Panc1 (cell line): Measurements from ENCODE around the gene FGF11.

ENCODE experiments used
- CTCF ChIP-seq: fragments of 450-650 bp; IDR thresholded peaks from 2 replicates; pipeline ENCODE4 v1.5.1; 2017; ENCODE audit warnings: mild to moderate bottlenecking
- POLR2AphosphoS5 ChIP-seq: IDR thresholded peaks from 2 replicates; pipeline ENCODE4 v1.6.1; 2012; ENCODE audit warnings: mild to moderate bottlenecking, low read depth, low read length, moderate library complexity
- TF ChIP-seq, protein P1 (sequence below), 2 experiments: IDR thresholded peaks; 2 replicates each; pipeline ENCODE4 v1.6.1; 2011 to 2012; ENCODE audit warnings: low read depth in 2 of 2, control low read depth in 1 of 2, low read length in 1 of 2, mild to moderate bottlenecking in 1 of 2, moderate library complexity in 1 of 2; ENCODE audit not compliant: insufficient read depth in 1 of 2

GRCh38 chr17:7463372-7463846 lies 24.1 kb downstream of the FGF11 start:
- TF ChIP-seq CTCF (no peak), POLR2AphosphoS5 (no peak)
- TF ChIP-seq, protein P1, sequence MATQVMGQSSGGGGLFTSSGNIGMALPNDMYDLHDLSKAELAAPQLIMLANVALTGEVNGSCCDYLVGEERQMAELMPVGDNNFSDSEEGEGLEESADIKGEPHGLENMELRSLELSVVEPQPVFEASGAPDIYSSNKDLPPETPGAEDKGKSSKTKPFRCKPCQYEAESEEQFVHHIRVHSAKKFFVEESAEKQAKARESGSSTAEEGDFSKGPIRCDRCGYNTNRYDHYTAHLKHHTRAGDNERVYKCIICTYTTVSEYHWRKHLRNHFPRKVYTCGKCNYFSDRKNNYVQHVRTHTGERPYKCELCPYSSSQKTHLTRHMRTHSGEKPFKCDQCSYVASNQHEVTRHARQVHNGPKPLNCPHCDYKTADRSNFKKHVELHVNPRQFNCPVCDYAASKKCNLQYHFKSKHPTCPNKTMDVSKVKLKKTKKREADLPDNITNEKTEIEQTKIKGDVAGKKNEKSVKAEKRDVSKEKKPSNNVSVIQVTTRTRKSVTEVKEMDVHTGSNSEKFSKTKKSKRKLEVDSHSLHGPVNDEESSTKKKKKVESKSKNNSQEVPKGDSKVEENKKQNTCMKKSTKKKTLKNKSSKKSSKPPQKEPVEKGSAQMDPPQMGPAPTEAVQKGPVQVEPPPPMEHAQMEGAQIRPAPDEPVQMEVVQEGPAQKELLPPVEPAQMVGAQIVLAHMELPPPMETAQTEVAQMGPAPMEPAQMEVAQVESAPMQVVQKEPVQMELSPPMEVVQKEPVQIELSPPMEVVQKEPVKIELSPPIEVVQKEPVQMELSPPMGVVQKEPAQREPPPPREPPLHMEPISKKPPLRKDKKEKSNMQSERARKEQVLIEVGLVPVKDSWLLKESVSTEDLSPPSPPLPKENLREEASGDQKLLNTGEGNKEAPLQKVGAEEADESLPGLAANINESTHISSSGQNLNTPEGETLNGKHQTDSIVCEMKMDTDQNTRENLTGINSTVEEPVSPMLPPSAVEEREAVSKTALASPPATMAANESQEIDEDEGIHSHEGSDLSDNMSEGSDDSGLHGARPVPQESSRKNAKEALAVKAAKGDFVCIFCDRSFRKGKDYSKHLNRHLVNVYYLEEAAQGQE (IDR thresholded peaks at IDR 0.05; ENCODE audit: insufficient read depth in 1 of 2, low read depth in 2 of 2, low read length in 1 of 2), result no peak
